Inferior parietal cortex (tissue), 1 donor: ENCODE data around the gene PIGR.
A peak's percentile ranks its signal among the peaks of the same experiment; 100 is the strongest.
"Not testable (repeated sequence)": the region's sequence is repeated elsewhere in the genome, so short reads cannot be mapped to it uniquely, and the experiment has no call there.

Experiments used
- DNase-seq: peaks from one replicate; pipeline ENCODE4 v3.0.0-alpha.2; 2016; ENCODE audit errors: extremely low spot score

PIGR gene

GRCh38 chr1:206933333-206933945, 12.8 kb downstream of the PIGR start:
- DNase-seq, result no peak

GRCh38 chr1:206932177-206932576, 14.1 kb downstream of the PIGR start:
- no peak for DNase-seq

- no peak for DNase-seq
Measured at GRCh38 chr1:206931709-206932108, 14.6 kb downstream of the PIGR start.

GRCh38 chr1:206930210-206930798, 16.0 kb downstream of the PIGR start:
- DNase-seq, result no peak

GRCh38 chr1:206929524-206929923, 16.7 kb downstream of the PIGR start:
- DNase-seq, result no peak

- no peak for DNase-seq
Measured at GRCh38 chr1:206926286-206926685, 20.0 kb downstream of the PIGR start.

- DNase-seq, result no peak
Measured at GRCh38 chr1:206925106-206925736, 21.0 kb downstream of the PIGR start.

GRCh38 chr1:206924592-206925105, 21.6 kb downstream of the PIGR start:
- no peak for DNase-seq

- not testable (repeated sequence) for DNase-seq
Measured at GRCh38 chr1:206923961-206924557, 22.2 kb downstream of the PIGR start.

GRCh38 chr1:206923009-206923960, 23.0 kb downstream of the PIGR start:
- DNase-seq, result no peak

GRCh38 chr1:206922524-206922923, 23.7 kb downstream of the PIGR start:
- no peak for DNase-seq

GRCh38 chr1:206921772-206922265, 24.4 kb downstream of the PIGR start, which contains the start of gene FCMR:
Gene FCMR (minus strand): TSS chr1:206921941. CDS start chr1:206921854, 87 bp downstream.
- DNase-seq, result peak; percentile 29

- DNase-seq, result no peak
Measured at GRCh38 chr1:206918076-206918475, 28.2 kb downstream of the PIGR start.

- DNase-seq, result no peak
Measured at GRCh38 chr1:206916000-206916709, 30.1 kb downstream of the PIGR start.

- no peak for DNase-seq
Measured at GRCh38 chr1:206915030-206915735, 31.1 kb downstream of the PIGR start.

GRCh38 chr1:206913766-206914537, 32.3 kb downstream of the PIGR start:
- no peak for DNase-seq

GRCh38 chr1:206912445-206913095, 33.7 kb downstream of the PIGR start:
- peak; percentile 94 for DNase-seq

- DNase-seq, result peak; percentile 61
Measured at GRCh38 chr1:206911064-206911663, 35.1 kb downstream of the PIGR start.
